ENCODE results near the gene NAA20.

DNA sequence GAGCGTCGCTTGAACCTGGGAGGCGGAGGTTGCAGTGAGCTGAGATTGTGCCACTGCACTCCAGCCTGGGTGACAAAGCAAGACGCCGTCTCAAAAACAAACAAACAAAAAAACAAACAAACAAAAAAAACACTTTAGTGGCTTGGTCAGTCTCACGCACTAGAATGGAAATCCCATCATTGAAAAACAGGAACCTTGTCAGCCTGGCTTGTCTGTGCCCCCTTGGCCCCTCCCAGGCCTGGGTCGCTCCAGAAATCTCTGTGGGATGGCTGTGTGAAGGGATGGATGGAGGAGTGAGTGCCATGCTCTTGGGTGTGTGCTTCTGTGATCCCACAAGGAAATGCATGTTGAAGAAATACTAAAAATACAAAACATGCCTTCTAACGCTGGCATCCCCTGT, 20.9 kb upstream of the NAA20 start:
- TF ChIP-seq, protein P1, sequence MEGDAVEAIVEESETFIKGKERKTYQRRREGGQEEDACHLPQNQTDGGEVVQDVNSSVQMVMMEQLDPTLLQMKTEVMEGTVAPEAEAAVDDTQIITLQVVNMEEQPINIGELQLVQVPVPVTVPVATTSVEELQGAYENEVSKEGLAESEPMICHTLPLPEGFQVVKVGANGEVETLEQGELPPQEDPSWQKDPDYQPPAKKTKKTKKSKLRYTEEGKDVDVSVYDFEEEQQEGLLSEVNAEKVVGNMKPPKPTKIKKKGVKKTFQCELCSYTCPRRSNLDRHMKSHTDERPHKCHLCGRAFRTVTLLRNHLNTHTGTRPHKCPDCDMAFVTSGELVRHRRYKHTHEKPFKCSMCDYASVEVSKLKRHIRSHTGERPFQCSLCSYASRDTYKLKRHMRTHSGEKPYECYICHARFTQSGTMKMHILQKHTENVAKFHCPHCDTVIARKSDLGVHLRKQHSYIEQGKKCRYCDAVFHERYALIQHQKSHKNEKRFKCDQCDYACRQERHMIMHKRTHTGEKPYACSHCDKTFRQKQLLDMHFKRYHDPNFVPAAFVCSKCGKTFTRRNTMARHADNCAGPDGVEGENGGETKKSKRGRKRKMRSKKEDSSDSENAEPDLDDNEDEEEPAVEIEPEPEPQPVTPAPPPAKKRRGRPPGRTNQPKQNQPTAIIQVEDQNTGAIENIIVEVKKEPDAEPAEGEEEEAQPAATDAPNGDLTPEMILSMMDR (conservative IDR thresholded peaks at IDR 0.05 in 1 of 2, IDR thresholded peaks at IDR 0.05 in 1 of 2; ENCODE audit: extremely low read depth in 1 of 2, insufficient read depth in 1 of 2, low read depth in 1 of 2, low read length in 2 of 2), result no peak
- no peak for TF ChIP-seq EZH2 (IDR thresholded peaks at IDR 0.05; ENCODE audit: borderline replicate concordance, low read length)
